Measurements from ENCODE around the gene RPL27. TPM values are rescaled to one million over a fixed set of nuclear protein-coding genes. Genes with fewer than 3 reads are reported as not detected.

RPL27 gene
- total and polyA plus RNA-seq, 2 of the 13 experiments (the other 11 are each of a cell fraction or from before 2014, with no cell fraction given), result 1,585 to 5,840 TPM

DNA sequence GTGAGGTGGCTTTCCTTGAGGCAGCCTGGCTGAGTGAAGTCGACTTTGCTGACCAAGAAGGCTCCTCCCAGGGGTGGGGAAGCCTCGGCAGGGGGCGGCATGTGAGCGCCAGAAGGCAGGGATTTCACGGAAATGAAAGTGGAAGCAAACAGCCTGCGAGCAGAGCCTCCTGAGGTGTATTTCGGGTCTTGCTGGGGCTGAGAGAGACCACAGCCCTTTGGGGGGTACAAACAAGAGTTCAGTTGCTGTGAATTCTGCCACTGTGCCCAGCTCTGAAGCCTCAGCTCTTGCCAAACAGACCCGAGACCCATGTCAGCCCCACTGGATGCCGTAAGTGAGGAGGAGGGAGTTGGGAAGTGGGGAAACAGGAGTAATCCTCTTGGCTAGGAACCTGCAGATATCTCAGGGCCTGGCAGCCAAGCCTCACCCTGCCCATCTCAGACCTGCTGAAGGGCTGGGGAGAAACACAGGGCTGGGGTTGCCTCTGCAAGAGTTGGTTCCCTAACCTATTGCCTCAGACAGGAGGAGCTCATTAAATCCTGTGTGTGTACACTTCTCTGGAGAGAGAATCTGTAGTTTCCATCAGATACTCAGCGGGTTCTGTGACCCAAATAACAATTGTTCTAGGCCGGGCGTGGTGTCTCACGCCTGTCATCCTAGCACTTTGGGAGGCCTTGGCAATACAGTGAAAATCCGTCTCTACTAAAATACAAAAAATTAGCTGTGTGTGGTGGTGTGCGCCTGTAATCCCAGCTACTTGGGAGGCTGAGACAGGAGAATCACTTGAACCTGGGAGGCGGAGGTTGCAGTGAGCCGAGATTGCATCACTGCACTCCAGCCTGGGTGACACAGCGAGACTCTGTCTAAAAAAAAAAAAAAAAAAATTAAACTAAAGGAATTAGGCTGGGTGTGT, 8.7 kb downstream of the RPL27 start, which contains the start of gene IFI35 (continued):
- TF ChIP-seq FLYWCH1 (CRISPR knock-in tag; IDR thresholded peaks at IDR 0.05) (0 out of 2 replicates have a peak, but pooled peaks have one; percentile 63), ZNF503 (CRISPR knock-in tag; IDR thresholded peaks at IDR 0.05) (no peak), ZNF552 (CRISPR knock-in tag; IDR thresholded peaks at IDR 0.05; ENCODE audit: borderline replicate concordance) (no peak), ZC3H13 (CRISPR knock-in tag; IDR thresholded peaks at IDR 0.05) (no peak), RORA (CRISPR knock-in tag; IDR thresholded peaks at IDR 0.05) (no peak), ZSCAN31 (CRISPR knock-in tag; IDR thresholded peaks at IDR 0.05; ENCODE audit: low read depth) (peak; percentile 72; the same call in 1 of the 2 replicates), MXD4 (CRISPR knock-in tag; IDR thresholded peaks at IDR 0.05) (0 out of 2 replicates have a peak, but pooled peaks have one; percentile 2), NR1H2 (CRISPR knock-in tag; IDR thresholded peaks at IDR 0.05; ENCODE audit: borderline replicate concordance, low read depth) (no peak), REL (CRISPR knock-in tag; conservative IDR thresholded peaks at IDR 0.05) (no peak; the same call in 1 of the 2 replicates), SYNCRIP (IDR thresholded peaks at IDR 0.05; ENCODE audit: insufficient read depth, low read depth, low read length) (no peak), GPN1 (CRISPR knock-in tag; IDR thresholded peaks at IDR 0.05; ENCODE audit: borderline replicate concordance) (no peak), ZNF816 (CRISPR knock-in tag; IDR thresholded peaks at IDR 0.05; ENCODE audit: borderline replicate concordance) (peak; percentile 76; the same call in 1 of the 2 replicates), ZNF10 (CRISPR knock-in tag; IDR thresholded peaks at IDR 0.05; ENCODE audit: borderline replicate concordance, low read depth) (no peak), CHCHD3 (CRISPR knock-in tag; IDR thresholded peaks at IDR 0.05) (no peak), DRAP1 (CRISPR knock-in tag; IDR thresholded peaks at IDR 0.05) (peak; percentile 20; the same call in 1 of the 2 replicates), CENPX (CRISPR knock-in tag; IDR thresholded peaks at IDR 0.05) (no peak), MXI1 (IDR thresholded peaks at IDR 0.05; ENCODE audit: borderline replicate concordance, low read depth, low read length) (peak; percentile 49; the same call in 1 of the 3 replicates), ZNF775 (CRISPR knock-in tag; IDR thresholded peaks at IDR 0.05; ENCODE audit: borderline replicate concordance) (no peak), ZNF850 (CRISPR knock-in tag; conservative IDR thresholded peaks at IDR 0.05) (no peak), ZNF263 (CRISPR knock-in tag; IDR thresholded peaks at IDR 0.05) (peak; percentile 81)
- TF ChIP-seq, protein P1, sequence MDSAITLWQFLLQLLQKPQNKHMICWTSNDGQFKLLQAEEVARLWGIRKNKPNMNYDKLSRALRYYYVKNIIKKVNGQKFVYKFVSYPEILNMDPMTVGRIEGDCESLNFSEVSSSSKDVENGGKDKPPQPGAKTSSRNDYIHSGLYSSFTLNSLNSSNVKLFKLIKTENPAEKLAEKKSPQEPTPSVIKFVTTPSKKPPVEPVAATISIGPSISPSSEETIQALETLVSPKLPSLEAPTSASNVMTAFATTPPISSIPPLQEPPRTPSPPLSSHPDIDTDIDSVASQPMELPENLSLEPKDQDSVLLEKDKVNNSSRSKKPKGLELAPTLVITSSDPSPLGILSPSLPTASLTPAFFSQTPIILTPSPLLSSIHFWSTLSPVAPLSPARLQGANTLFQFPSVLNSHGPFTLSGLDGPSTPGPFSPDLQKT (CRISPR knock-in tag; IDR thresholded peaks at IDR 0.05; ENCODE audit: borderline replicate concordance), result no peak
- TF ChIP-seq, protein P2, sequence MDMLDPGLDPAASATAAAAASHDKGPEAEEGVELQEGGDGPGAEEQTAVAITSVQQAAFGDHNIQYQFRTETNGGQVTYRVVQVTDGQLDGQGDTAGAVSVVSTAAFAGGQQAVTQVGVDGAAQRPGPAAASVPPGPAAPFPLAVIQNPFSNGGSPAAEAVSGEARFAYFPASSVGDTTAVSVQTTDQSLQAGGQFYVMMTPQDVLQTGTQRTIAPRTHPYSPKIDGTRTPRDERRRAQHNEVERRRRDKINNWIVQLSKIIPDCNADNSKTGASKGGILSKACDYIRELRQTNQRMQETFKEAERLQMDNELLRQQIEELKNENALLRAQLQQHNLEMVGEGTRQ (IDR thresholded peaks at IDR 0.05; ENCODE audit: low read depth, low read length), result no peak
- TF ChIP-seq, protein P2 (CRISPR knock-in tag; IDR thresholded peaks at IDR 0.05; ENCODE audit: borderline replicate concordance), result 0 out of 2 replicates have a peak, but pooled peaks have one; percentile 25

All from HepG2 (cell line).